Measurements from ENCODE around the gene IFT25.

IFT25 gene

GRCh38 chr1:53957194-53957818 is 11.8 kb upstream of the IFT25 start:
- no peak for DNase-seq (ENCODE audit: low read depth in 2 of 2)

DNA sequence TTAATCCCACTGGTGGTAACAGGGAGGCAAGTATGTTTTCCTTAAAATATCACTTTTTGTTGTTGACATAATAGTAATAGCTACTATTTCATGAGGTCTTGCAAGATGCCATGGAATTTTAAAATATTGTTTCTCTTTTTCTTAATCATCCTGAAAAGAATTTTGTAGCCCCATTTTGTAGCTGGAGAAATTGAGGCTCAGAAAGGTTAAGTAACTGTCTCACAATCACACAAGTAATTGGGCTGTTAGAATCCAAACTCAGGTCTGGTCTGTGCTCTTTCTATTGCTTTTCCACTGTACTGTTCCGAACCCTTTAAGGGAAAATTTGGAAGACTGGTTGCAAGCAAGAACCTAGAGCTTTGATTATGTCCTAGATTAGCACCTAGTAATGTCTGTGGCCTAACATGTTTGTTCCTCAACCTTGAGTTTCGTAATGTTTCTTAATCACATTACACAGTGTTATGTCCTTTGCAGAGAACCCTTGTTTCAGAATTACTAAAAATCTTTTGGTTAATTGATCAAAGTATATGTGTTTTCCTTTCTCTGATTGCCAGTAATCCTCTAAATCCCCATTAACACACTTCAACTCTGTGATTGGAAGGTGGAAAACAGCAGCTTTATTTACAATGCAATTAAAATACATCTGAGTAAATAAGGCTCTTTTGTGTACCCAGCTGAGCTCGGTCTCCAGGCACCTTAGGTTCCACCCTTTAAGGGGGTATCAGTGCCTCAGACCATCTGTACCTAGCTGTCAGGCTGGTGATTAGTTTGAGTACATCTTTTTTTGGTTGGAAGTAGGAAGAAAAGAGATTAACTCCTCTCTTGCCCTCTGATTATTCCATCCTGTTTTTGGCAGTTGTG is 11.0 kb upstream of the IFT25 start:
- no peak for DNase-seq (ENCODE audit: low read depth in 2 of 2)

GRCh38 chr1:53954128-53954527 is 8.6 kb upstream of the IFT25 start:
- DNase-seq (ENCODE audit: low read depth in 2 of 2) = no peak

GRCh38 chr1:53951697-53952096 is 6.2 kb upstream of the IFT25 start:
- DNase-seq (ENCODE audit: low read depth in 2 of 2) = no peak

GRCh38 chr1:53949023-53949990 is 3.8 kb upstream of the IFT25 start:
- peak in 1 of 2 experiments; percentile 24 for DNase-seq (ENCODE audit: low read depth in 2 of 2)

DNA sequence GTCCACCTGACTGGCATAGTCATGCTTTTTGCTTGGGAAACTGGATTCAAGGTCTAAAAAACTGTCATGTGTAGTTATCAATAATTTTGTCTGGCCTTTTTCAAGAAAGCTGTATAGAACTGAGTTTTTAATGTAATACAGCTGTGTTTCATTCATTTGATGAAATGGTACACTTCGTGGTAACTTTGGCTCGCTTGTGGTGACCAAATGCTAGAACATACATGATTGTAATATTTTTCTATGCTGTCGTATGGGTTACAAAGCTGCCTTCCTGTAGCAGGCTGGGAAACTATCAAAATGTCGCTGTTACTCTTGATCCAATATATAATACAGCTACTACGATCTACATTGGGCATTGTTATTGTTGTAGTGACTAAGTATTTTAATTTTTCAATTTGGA is 2.8 kb upstream of the IFT25 start:
- DNase-seq (ENCODE audit: low read depth in 2 of 2) = no peak

DNA sequence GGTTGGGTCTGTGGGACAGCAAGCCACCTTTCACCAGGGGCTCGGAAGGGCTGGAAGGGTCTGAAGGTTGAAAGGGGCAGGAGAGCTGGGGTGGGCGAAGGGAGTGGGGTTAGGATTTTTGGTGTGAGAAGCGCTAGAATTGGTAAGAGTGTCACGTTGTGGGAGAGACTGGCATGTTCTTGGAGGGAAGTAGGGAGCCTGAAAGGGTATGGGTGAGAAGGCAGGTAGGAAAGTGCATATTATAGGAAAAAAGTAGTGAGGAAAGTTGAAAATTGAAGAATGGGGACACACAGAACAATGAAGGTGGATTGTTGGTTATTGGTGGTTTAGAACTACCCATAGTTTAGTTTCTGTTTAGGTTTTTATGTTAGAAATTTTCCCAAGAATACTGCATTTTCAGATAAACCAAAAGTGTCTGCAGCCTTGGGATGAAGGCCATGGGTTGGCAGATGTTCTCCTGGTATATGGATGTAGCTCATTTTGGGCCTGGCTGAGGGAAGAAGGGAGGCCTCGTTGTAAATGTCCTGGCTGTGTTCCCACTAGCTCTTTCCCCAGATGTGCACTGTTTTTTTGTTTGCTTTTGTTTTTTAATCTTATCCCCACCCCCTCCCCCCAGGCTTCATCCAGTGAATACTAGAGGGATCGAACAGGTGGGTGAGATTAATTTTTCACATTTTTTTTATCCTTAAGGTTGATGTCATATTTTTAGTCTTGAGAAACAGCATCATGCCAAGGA is 1.8 kb upstream of the IFT25 start:
- no peak for DNase-seq (ENCODE audit: low read depth in 2 of 2)

DNA sequence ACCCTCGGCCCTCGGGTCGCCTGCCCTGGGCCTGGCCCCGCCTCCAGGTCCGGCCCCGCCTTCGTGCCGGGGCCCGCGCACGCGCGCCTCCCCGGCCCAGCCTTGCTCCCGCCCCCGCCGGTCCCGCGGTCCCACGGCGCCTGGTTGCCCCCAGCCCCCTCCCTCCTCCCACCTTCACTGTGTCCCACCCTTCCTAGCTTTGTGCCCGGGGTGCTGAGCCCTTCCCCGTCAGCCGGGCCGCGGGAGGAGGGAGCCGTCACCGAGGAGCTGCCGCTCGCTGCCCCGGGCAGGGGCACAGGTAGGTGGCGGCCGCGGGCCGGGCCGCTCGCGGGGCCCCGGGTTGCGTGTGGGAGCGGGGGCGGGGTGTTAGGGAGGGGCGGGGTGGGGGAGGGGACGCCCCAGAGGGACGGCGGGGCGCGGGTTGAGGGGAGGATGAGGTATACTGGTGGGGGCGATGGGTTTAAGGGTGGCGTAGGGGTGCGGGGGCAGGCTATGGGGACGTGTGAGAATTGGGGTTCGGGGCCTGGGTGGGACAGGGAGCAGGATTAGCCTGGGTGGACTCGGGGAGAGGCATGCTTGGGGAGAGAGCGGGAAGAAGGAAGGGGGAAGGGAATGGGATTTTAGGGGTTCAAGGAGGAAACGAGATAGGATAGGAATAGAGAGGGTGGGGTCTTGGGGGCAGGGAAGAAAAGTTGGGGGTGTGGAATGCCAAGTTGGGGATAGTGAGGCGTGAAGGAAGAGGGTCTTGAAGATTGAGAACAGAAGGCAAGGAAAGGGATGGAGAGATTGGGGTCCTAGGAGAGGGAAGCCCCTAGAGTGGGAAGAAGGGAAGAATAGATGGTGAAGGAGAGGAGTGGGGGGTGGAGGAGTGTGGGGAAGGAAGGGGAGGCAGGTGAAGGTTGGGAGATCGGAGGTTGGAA is 1.0 kb upstream of the IFT25 start, which contains the start of gene LRRC42:
Gene LRRC42 (plus strand): TSS at position 99 of the 920 bp plus-strand sequence. CDS start 5,650 bp downstream, outside the sequence.
- DNase-seq (ENCODE audit: low read depth in 2 of 2) = no peak

DNA sequence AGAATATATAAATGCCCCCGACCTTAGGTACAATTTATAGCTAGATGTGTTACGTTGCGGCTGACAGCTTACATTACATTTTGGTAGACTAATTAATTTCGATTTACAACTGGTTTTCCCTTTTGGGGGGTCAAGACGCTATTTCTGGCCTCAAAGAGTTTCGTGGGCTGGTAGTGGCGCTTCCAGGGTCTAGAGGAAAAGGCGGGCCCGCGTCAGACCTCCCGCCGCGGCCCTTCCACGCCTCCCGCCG is 391 bp downstream of the IFT25 start:
- no peak for DNase-seq (ENCODE audit: low read depth in 2 of 2)

GRCh38 chr1:53944469-53945182 is 873 bp downstream of the IFT25 start:
- no peak for DNase-seq (ENCODE audit: low read depth in 2 of 2)

DNA sequence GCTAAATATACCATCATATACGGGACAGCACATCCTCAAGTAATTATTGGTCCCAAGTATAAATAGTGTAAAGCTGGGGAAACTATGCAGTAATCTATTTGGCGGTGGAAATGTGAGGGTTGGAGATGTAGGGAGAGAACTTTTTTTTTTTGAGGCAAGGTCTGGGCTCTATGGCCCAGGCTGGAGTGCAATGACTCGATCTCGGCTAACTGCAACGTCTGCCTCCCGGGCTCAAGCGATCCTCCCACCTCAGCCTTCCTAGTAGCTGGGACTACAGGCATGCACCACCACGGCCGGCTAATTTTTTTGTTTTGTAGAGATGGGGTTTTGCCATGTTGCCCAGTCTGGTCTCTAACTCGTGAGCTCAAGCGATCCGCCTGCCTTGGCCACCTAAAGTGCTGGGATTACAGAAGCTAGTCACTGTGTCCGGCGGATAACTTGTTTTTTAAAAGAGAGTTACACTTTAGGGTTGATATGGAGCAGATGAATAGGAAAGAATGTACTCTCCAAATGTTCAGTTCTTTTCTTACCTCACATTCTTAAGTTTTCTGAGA is 1.9 kb downstream of the IFT25 start:
- DNase-seq (ENCODE audit: low read depth in 2 of 2) = no peak

DNA sequence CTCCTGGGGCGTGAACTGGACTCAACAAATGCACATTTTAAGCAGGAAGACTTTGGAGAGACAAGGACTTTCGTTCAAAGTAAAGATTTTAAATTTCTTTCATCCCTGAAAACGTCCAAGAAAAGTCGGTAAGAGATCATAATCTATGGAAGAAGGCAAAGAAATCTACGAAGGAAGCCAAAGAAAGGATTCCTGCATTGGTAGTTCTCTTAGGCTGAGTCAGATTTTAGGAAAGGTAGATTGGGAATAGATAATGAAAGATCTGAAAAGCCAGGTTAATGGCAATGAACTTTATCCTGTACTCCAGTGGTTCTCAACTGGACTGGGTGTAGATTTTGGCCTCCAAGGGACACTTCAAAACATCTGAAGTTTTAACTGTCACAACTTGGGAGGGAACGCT is 2.4 kb downstream of the IFT25 start:
- DNase-seq (ENCODE audit: low read depth in 2 of 2) = no peak

DNA sequence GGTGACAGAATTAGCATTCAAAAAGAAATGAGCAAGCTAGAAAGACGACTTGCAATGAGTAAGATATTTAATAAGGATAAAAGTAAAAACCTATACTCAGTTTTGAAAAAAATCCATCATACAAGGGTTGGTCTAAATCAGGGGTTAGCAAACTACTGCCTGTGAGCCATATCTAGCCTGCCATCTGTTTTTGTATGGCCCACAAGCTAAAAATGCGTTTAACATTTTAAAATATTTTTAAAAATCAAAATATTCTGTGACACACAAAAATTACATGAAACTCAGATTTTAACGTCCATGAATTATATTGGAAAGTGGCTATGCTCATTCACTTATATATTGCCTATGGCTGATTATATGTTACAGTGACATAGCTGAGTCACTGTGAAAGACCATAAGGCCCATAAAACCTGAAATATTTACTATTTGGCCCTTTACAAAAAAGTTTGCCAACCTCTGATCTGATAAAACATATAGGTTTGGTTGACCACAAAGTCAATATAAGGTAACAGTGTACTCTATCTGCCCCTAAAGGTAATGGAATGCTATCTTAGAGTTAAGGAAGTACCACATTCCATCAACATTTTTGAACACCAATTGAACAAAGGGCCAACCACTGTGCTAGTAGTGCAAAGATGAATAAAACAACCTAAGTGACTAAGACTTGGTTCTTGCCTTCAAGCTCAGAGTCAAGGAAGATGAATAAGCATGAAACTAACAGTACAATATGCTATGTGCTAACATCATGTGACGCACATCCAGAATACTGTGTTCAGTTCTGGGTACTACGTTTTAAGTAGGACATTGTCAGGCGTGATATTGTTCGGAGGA is 3.2 kb downstream of the IFT25 start:
- DNase-seq (ENCODE audit: low read depth in 2 of 2) = no peak

GRCh38 chr1:53938136-53938830 is 7.2 kb downstream of the IFT25 start:
- DNase-seq (ENCODE audit: low read depth in 2 of 2) = no peak

- no peak for DNase-seq (ENCODE audit: low read depth in 2 of 2)
Observed at GRCh38 chr1:53936430-53936829, 9.1 kb downstream of the IFT25 start.

- no peak for DNase-seq (ENCODE audit: low read depth in 2 of 2)
Observed at GRCh38 chr1:53934170-53934765, 11.2 kb downstream of the IFT25 start.

- DNase-seq (ENCODE audit: low read depth in 2 of 2) = no peak
Observed at GRCh38 chr1:53931523-53931922, 14.0 kb downstream of the IFT25 start.

- no peak for DNase-seq (ENCODE audit: low read depth in 2 of 2)
Observed at GRCh38 chr1:53930932-53931331, 14.6 kb downstream of the IFT25 start.
